Stimulated activated CD8-positive, alpha-beta memory T cell treated with anti-CD3 and anti-CD28 coated beads, Interleukin-4, amount 100 ng/mL, for 4 hours (primary cell): ENCODE measurements around the gene AMPD1.
A peak's percentile ranks its signal among the peaks of the same experiment; 100 is the strongest.

ENCODE experiments used
- DNase-seq, 2 donors: peaks; one replicate each; pipeline ENCODE4 v3.0.0-alpha.2; 2020; ENCODE audit warnings: low read depth in 2 of 2, low spot score in 1 of 2

Gene AMPD1

DNA sequence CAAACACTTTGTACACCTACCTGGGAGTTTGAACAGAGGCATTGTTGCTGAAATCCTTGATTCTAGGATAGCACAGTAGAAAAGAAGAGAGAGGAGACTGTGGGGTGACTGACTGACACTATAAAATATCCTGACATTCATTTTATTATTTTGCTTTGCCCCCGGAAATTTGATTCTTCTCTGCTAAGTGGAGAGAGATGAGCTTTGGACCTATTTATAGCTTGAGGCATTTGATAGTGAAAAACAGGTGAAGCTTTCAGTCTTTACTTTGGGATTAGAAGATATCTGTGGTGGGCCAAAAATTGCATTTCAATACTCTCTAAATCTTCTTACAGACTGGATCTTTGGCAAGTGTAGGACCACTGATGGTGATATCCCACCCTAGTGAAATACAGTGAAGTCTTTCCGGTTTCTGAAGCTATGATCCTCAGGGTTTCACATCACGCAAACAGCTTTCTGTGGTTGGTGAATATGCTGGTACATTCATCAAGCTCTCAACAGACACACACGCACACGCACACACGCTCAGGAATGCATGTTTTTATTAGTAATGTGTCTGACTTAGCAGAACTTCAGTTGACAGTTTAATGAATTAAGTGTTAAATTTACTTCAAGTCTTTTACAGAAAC, at the start of gene AMPD1:
Gene AMPD1 (minus strand): TSS at position 117 of the 629 bp plus-strand sequence. CDS start 75 bp downstream, at position 42.
- no peak for DNase-seq

DNA sequence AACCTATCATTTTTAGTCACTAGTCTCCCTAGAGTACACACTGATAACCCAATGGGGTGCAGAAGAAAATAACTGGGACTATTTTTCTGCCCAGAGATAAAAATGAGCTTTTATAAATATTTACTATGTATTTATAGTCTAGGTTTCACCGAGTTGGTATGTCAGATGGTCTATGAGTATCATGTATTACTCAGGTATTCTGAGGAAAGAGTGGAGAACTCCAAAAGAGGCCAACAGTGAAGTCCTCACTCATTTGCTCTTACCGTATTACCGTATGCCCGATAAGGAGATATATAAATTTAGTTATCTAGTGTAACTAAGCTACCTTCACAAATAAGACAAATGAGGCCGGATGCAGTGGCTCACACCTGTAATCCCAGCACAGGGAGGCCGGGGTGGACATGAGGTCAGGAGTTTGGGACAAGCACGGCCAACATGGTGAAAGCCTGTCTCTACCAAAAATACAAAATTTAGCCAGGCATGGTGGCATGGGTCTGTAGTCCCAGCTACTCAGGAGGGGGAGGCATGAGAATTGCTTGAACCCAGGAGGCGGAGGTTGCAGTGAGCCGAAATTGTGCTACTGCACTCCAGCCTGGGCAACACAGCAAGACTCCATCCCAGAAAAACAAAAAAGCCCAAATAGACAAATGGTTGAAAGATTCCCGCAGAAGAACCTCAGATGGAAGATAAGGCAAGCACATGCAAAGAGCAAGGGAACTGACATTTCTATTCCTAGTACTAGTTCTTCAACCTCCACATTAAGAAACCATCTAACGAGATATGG, 46.8 kb upstream of the AMPD1 start:
- no peak for DNase-seq

DNA sequence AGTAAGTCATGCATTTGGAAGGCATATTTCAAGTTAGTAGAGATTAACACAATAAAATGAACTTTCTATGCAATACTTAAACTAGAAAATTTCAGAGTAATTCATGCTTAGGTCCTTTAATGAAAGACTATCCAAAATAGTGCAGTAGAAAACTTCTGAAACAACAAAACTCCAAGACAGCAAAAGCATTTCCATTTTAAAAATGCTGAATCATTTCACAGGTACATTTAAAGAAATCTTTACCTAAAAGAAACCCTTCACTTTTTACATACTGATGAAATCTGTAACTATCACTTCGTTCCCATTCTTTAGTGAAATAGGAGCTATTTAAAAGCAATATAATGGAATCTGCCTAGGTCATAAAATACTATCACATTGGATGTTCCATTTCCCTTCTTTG, 45.0 kb upstream of the AMPD1 start:
- no peak for DNase-seq

DNA sequence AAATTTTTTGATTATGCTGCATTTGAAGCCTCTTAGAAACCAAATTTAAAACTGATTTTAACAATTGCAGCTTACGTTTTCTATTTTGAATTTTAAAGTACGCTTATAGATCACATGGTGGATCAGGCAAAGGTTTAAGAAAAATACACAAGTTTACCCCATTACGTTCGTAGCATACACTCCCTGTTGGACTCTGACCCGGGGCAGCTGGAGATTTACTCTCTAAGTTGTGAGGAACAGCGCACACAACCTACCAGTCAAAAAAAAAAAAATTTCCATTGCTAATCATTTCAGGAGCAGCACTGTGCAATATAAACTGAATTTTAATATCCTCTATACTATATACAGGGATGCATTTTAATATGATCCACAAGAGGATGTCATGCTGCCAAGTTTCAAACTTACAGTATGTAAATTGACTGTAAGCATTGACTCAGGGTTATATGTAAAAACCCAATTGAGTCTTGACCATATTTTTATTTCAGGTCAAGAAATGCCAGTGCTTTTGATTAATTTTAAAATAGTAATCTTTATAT, 42.0 kb upstream of the AMPD1 start:
- DNase-seq: no peak

DNA sequence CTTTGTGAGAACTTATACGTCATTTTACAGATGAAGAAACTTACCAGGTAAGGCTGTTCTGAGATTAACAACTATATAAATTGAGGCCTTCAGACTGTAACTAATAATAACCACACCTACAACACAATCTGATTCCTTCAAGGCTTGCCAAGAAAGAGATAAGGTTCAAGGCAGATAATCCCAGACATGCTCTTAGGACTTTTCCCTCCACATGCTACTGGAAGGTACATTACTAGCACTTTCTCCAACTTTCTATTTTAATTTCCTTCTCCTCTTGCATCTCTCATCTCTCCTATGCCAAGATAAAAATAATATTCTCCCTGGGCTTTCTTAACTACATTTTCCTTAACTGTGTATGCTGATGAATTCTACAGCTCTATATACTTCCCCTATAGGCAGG, 40.1 kb upstream of the AMPD1 start:
- DNase-seq: no peak

DNA sequence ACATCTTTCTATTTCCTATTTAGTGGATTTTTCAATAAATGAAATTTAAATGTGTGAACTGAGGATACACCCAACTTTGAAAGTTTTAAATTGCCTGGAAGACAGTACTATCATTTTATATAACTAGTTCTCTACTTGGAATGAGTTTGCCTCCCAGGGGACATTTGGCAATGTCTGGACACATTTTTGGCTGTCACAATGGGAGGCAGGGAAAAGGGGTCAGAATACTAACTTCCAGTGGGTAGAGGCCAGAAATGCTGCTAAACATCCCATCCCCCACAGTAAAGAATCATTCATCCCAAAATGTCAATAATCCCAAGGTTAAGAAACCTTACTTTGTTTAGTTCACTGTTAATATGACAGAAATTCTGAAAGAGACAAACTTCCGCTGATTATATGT, 34.4 kb upstream of the AMPD1 start:
- no peak for DNase-seq

DNA sequence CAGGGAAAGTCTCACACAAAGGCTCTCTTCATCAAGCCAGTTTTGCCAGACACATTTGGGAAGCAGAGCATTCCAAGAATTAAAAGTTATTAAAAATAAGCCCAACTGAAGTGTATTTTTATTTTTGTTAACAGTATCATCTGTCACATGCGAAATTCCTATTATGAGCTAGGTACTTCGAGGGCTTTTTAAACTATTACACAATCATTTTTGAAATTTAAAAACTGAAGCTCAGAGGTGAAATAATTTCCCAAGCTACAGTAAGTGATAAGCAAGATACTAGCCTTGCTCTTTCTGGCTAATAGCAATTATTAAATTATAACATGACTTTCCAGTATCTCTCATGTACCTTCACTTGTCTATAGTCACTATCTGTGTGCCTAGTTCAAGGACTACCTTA, 33.2 kb upstream of the AMPD1 start:
- DNase-seq: no peak

DNA sequence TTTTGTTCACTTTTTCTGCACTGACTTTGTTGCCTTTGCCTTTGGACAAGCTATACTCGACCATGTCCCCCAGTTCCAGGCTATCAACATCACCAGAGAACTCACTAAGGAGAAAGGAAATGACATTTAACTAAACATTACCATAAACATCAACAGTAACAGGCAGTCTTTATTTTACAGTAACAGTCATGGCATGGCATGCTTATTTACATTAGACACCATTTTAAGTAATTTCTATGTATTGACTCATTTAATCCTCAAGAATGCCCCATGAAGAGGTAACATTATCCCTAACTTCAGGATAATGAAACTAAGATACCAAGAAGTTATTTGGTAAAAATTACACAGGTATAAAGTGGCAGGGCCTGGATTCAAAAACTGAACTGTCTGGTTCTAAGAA, 29.9 kb upstream of the AMPD1 start:
- DNase-seq: no peak

DNA sequence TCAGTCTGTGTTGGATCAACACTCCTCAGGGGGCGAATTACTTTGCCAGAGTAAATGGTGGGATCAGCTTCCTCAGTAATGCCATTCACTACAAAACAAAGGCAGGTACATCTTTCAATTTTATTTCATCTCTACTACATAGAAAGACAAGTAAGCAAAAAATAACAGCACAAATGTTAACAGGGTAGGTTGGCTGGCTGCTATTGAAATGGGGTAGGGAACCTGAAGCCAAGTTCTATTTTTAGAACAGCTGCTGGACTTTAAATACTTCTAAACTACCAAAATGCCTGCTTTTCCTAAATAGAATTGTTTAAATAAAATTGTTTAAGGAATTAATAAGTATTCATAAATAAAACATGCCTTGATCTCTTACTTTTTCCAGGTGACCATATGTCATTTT, 28.6 kb upstream of the AMPD1 start:
- DNase-seq: no peak

DNA sequence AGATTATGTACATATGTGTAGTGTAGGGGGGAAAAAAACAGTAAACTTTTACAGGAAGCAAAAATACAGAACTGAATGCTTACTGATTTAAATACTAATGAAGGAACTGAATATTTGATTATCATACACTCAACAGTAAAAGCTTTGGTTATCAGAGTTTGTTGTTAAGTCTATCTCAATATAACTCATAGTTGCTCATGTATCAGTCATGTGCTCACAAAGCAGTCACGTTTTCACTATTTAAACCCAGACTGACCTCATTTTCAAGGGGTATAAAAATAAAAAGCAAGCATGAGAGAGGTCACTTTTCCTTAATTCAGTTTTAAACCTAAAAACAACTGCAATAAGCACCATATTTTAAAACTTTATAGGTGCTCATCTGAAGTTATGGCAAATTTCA, 28.1 kb upstream of the AMPD1 start:
- DNase-seq: no peak

DNA sequence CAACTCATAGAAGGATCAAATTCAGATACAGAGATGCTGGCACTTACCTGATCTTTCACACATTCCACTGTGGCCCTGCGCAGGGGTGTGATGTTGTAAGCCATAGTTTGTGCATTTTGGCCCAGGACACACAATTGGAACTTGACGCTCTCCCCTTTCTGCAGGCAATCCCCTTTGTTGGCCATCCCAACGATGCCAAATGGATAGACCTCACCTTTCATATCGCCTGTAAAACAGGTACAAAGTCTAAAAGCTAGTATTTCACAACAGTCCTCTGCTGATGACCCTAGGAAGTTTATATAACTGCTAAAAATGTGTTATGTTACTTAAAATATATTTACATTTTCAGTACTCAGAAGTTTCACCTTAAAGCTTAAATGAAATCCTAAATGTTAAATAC, 25.1 kb upstream of the AMPD1 start:
- DNase-seq: no peak

DNA sequence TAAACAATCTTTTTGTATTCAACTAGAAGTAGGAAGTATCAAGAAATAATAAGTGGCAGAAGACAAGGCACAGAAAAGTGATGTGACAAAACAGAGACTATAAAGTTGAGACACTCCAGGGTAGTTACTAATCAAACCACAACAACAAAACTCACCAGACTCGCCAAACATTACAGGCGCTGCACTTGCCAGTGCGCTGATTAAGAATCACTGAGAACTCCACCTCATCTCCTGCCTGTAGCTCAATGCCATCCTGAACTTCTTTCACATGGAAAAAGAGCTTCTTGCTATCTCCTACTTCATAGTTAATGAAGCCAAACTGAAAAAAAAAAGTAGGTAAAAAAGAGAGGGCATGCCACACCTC, 24.1 kb upstream of the AMPD1 start:
- DNase-seq: no peak

DNA sequence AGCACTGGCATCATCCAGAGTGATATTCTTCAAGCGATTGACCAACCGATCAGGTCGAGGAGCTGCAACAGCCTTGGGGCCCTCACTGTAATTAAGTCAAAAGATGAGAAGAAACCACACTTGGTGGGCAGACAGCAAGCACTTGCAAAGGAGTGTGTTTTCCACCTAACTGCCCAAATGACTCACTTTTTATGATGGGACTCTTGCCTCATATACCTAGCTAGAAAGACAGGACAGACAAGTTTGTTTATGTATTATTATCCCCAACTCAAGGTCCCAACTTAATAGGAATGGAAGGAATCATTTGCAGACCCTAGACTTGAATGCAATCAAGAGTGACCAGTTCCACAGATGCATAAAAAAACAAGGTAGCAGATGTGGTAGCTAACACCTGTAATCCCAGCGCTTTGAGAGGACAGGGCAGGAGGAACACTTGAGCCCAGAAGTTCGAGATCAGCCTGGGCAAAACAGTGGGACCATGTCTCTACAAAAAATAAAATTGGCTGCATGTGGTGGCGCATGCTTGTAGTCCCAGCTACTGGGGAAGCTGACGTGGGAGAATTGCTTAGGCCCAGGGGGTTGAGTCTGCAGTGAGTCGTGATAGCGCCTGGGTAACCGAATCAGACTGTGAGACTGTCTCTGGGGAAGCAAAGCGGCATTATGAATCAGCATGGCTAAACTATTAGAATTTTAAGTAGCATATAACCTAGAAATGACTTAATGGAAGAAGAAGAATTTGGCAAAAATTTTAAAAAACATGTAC, 23.5 kb upstream of the AMPD1 start:
- no peak for DNase-seq

DNA sequence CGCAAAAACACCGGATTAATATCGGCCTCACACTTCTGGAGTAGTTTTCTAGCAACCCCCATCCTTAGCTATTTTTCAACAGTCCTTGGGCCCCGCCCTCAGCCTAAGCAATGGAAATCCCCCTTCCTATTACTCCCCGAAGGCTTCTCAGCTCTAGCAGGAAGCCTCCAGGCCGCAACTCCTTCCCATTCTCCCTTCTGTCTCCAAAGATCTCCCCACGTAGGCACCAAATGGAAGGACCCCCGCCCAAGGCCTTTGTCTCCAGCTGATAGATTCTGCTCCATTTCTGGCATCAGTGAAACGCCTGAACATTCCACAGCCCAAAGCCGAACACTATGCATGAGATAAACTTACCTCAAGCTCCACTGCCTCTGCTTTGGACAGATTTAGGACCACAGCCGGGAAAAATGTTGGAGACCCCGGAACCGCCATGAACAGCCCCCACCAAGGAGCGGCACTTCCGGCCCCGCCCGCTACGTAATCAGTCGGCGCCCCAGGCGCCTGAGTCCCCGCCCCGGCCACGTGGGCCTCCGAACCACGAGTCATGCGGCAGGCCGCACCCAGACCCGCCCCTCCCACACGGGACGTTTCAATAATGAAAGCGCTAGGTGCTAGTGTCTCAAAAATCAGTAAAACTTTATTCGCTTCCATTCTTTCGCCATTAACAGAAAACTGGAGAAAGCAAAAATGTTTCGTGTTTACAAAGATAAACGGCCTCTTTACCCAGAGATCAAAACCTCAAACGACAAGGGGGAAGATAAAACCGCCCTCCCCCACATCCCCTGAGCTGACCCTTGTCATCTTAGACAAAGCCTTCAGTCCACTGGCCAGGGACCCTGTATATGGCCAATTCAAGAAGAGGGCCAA, 21.2 kb upstream of the AMPD1 start, which contains the start of gene NRAS:
Gene NRAS (minus strand): TSS at position 468 of the 867 bp plus-strand sequence. CDS start 611 bp downstream, outside the sequence.
- DNase-seq: peak; percentile 93 to 95

DNA sequence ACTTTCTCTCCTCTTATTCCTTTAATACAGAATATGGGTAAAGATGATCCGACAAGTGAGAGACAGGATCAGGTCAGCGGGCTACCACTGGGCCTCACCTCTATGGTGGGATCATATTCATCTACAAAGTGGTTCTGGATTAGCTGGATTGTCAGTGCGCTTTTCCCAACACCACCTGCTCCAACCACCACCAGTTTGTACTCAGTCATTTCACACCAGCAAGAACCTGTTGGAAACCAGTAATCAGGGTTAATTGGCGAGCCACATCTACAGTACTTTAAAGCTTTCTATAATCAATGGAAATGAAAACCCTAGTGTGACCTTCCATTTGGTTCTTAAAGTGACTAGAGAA, 20.6 kb upstream of the AMPD1 start:
- no peak for DNase-seq

DNA sequence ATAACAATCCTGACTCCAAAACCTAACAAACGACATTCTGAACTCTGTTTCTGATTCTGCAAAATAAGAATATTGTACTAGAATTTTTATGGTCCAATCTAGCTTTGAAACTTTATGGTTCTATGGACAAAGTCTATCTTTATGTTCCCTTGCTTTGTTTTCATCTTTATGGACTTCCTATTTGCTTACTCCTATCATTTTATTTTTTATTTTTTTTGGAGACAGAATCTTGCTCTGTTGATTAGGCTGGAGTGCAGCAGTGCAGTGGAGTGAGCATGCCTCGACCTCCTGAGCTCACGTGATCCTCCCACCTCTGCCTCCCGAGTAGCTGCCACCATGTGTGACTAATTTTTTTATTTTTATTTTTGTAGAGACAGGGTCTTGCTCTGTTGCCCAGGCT, 17.6 kb upstream of the AMPD1 start:
- no peak for DNase-seq

DNA sequence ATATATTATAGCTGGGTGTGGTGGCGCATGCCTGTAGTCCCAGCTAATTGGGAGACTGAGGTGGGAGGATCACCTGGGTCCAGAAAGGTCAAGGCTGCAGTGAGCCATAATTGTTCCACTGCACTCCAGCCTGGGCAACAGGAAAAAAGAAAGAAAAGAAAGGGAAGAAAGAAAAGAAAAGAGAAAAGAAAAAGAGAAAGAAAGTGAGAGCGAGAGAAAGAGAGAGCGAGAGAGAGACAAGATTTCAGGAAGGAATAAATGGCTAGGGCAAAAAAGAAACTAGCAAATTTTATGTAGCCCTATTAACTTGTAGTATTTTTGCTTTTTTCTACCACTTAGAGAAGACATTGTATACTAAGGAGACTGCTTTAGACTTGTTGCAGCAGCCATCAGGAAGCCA, 15.0 kb upstream of the AMPD1 start:
- DNase-seq: no peak

DNA sequence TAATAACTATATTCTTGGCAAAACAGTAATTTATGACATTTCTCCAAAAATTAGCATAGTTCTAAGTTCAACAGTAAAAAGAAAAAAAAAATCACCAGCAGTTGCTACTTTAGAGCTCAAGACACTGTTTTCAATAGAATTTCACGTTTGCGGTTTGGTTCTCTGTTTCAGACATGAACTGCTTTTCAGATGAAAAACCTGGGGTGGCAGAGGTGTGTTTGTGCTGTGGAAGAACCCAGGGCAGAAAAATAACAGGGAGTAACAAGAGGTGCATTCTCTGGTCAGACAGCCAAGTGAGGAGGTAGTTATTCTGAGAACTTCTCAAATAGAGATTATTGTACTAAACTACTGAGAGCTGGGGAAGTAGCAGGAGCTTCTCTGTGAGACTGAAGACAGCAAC, 12.3 kb upstream of the AMPD1 start:
- no peak for DNase-seq

DNA sequence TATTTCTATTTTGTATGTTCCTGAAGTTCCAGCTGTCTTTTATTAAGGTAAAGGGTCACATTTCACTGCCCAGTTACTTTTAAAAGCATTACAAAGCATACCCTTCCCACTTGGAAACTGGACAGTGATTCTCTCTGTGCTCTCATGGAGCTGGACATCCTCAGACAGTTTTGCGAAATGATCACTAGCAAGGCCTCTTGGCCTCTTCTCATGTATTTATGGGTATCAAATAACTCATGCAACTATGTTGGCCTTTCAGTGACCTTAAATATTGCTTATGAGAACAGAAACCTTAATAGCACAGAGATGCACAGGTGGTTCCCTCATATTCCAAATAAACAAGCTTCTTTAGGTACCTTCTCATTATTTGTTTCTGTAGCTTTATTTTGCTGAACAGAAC, 7.9 kb upstream of the AMPD1 start:
- DNase-seq: no peak

DNA sequence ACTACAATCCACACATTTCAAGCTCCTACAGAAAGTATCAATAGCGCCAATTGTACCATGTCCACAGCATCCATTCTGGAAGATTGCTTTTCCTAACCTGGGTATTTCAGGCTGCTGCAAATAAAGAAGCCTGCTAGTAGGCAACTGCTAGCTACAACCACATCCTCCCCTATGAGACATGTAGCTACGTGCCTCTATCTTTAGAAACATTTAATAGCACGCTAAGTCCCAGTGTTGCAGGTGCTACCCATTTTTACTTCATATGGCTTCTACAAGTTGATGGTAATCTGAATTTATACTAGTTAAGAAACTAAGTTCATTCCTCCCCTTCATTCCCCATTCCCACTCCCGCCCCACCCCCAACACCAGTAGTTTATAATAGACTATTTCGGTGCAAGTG, 7.4 kb upstream of the AMPD1 start:
- DNase-seq: no peak

DNA sequence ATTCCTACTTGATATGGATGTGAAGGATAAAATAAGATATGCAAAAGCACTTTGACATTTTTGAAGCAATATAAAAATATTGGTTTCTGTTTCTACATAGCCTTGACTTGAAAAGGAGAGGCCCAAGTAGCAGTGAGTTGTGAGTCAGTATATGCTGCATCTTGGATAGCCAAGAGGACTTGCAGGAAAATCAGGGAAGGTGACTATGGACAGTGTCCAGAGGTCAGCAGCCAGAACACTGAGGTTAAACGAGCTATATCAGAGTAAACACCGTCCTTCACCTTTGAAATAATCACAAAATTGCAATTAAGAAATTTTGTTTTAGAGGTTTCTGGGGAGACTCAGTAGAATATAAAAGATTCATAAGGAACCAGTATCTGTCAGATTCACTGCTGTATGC, 6.6 kb upstream of the AMPD1 start:
- no peak for DNase-seq
